ENCODE results near the gene PRKCD. TPM values are rescaled to one million over a fixed set of nuclear protein-coding genes. Genes with fewer than 3 reads are reported as not detected.

PRKCD gene
- total RNA-seq, 4 donors from 2014 or later = 36.3 to 73.1 (median 70.6) TPM

DNA sequence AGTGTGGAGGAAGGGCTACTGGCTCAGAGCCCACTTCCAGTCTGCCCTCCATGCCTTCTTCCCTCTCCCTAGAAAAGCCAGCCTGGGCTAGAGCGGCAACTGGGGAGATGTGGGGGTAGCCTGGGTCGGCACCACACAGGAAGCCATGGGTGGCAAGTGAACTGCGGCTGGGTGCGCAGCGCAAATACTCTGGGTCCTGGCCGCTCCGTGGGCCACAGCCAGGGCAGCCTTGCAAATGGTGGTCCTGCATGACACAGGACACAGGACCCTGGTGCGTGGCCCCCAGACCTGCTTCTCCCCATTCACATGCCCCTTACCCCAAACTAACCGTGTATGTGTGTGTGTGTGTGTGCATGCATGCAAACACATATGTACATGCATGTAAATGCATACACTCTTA is 25.7 kb downstream of the PRKCD start:
- no peak for TF ChIP-seq POLR2A (IDR thresholded peaks at IDR 0.05)
- TF ChIP-seq, protein P1, sequence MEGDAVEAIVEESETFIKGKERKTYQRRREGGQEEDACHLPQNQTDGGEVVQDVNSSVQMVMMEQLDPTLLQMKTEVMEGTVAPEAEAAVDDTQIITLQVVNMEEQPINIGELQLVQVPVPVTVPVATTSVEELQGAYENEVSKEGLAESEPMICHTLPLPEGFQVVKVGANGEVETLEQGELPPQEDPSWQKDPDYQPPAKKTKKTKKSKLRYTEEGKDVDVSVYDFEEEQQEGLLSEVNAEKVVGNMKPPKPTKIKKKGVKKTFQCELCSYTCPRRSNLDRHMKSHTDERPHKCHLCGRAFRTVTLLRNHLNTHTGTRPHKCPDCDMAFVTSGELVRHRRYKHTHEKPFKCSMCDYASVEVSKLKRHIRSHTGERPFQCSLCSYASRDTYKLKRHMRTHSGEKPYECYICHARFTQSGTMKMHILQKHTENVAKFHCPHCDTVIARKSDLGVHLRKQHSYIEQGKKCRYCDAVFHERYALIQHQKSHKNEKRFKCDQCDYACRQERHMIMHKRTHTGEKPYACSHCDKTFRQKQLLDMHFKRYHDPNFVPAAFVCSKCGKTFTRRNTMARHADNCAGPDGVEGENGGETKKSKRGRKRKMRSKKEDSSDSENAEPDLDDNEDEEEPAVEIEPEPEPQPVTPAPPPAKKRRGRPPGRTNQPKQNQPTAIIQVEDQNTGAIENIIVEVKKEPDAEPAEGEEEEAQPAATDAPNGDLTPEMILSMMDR (IDR thresholded peaks at IDR 0.05) = no peak
- H3K36me3 ChIP-seq = peaks cover 0 to 91% (median 4%) of the 10 kb centered on the region in 3 donors
- no peak for DNase-seq
- H3K9me3 ChIP-seq = no peaks in the 10 kb centered on the region
- H3K4me1 ChIP-seq = peaks cover 0 to 8% (median 0%) of the 10 kb centered on the region in 4 donors
- H3K27ac ChIP-seq = no peak overlapping the region
- no peaks in the 10 kb centered on the region for H3K27me3 ChIP-seq
- H3K4me3 ChIP-seq = no peak overlapping the region

DNA sequence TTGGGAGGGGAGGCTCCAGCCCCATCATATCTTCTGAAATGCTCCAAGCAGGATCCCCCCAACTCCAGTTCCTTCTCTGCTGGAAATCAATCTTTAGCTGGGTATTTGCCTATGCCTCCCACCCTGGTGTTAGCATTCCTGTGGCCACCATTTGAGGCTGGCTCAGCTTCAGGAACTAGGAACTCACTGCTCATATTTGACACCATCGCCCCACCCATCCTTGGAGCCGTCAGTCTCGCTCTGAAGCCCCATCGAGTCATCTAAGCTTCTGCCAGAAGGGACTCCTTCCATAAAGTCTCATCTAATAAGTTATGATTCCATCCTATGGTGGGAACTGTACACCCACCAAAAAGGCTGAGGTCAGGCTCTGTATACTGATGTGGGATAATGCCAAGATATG is 26.4 kb downstream of the PRKCD start:
- H3K27me3 ChIP-seq = no peaks in the 10 kb centered on the region
- peaks cover 0 to 90% (median 4%) of the 10 kb centered on the region in 3 donors for H3K36me3 ChIP-seq
- TF ChIP-seq, protein P1 (IDR thresholded peaks at IDR 0.05) = no peak
- no peak for TF ChIP-seq POLR2A (IDR thresholded peaks at IDR 0.05)
- no peak overlapping the region for H3K27ac ChIP-seq
- H3K9me3 ChIP-seq = no peaks in the 10 kb centered on the region
- H3K4me1 ChIP-seq = peaks cover 0 to 8% (median under 1%) of the 10 kb centered on the region in 4 donors
- H3K4me3 ChIP-seq = no peak overlapping the region
- DNase-seq = peak in 1 of 3 donors; percentile 23

- no peaks in the 10 kb centered on the region for H3K27me3 ChIP-seq
- H3K27ac ChIP-seq = peak overlapping the region in 2 of 4 donors; percentile 4 to 59
- no peaks in the 10 kb centered on the region for H3K9me3 ChIP-seq
- no peak for TF ChIP-seq POLR2A (IDR thresholded peaks at IDR 0.05)
- TF ChIP-seq, protein P1 (IDR thresholded peaks at IDR 0.05) = no peak
- peaks cover 0 to 8% (median 4%) of the 10 kb centered on the region in 4 donors for H3K4me1 ChIP-seq
- H3K4me3 ChIP-seq = no peak overlapping the region
- H3K36me3 ChIP-seq = peaks cover 0 to 88% (median 4%) of the 10 kb centered on the region in 3 donors
- peak in 1 of 3 donors; percentile 51 for DNase-seq
These were observed 27.2 kb downstream of the PRKCD start for GRCh38 chr3:53188136-53188685.

GRCh38 chr3:53188720-53189119 is 27.7 kb downstream of the PRKCD start:
- Histone ChIP-seq H3K27me3 (no peaks in the 10 kb centered on the region), H3K9me3 (no peaks in the 10 kb centered on the region), H3K36me3 (peaks cover 0 to 86% (median 4%) of the 10 kb centered on the region in 3 donors), H3K4me3 (no peak overlapping the region), H3K27ac (peak overlapping the region in 2 of 4 donors; percentile 4 to 59), H3K4me1 (peaks cover 0 to 11% (median 4%) of the 10 kb centered on the region in 4 donors)
- peak in 1 of 3 donors; percentile 45 for DNase-seq
- no peak for TF ChIP-seq POLR2A (IDR thresholded peaks at IDR 0.05)
- TF ChIP-seq, protein P1 (IDR thresholded peaks at IDR 0.05) = no peak

DNA sequence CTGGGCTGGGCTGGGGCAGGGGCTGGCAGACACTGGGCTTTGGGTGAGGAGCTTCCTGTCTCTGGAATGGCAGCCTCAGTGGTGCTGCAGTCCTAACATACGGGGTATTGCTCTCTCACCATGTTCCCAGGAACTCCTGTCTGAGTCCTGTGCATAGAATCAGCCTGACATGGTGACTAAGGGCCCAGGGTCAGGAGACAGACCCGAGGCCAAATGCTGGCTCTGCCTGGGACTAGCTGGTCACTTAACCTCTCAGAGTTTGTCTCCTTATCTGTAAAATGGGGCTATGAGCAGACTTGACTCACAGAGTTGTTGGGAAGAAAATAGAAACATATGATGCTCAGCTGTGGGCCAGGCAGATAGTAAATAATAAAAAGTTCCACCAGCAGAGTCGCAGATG is 28.3 kb downstream of the PRKCD start:
- H3K4me1 ChIP-seq = peaks cover 0 to 11% (median 4%) of the 10 kb centered on the region in 4 donors
- no peaks in the 10 kb centered on the region for H3K9me3 ChIP-seq
- H3K27me3 ChIP-seq = no peaks in the 10 kb centered on the region
- H3K36me3 ChIP-seq = peaks cover 0 to 81% (median 4%) of the 10 kb centered on the region in 3 donors
- TF ChIP-seq, protein P1 (IDR thresholded peaks at IDR 0.05) = no peak
- TF ChIP-seq POLR2A (IDR thresholded peaks at IDR 0.05) = no peak
- peak overlapping the region in 1 of 4 donors; percentile 59 for H3K27ac ChIP-seq
- DNase-seq = peak in 1 of 3 donors; percentile 14
- H3K4me3 ChIP-seq = no peak overlapping the region

All from Peyer's patch (tissue), 4 donors.